ENCODE data around the gene STRA6.

The STRA6 gene

DNA sequence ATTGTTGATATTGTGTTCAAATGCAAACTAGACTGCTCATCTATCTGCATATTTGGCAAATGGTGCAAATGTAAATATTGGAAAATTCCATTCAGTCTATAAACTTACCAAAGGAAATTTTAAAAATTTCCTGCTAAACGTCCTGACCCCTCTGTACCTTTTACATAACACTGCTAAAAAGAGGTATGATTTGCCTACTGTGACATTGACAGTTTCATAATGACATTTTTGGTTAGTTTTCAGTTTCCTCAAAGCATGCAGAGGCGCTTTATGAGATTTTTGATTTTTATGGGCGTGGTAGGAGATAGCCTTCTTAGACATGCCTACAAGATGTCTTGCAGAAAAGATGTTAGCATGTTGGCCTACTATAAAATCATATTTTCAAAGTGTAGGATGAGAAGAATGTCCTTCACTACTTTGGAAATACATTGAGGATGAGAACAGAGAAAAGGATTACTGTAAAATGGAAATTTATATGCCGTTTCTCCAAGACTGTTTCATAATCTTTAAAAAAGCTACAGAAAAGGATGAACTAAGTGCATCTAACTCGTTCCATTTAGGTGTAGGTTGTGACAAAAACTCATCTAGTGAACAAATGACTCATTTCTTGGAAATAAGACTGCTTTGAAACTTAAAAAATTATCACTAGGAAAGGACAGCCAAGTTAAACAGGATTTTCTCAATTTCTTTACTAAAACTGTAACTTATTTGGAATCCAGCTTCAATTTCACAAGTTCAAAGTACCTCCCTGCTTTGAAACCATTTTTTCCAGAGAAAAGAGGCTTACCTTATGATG is 43.5 kb downstream of the STRA6 start:
- DNase-seq, result no peak

DNA sequence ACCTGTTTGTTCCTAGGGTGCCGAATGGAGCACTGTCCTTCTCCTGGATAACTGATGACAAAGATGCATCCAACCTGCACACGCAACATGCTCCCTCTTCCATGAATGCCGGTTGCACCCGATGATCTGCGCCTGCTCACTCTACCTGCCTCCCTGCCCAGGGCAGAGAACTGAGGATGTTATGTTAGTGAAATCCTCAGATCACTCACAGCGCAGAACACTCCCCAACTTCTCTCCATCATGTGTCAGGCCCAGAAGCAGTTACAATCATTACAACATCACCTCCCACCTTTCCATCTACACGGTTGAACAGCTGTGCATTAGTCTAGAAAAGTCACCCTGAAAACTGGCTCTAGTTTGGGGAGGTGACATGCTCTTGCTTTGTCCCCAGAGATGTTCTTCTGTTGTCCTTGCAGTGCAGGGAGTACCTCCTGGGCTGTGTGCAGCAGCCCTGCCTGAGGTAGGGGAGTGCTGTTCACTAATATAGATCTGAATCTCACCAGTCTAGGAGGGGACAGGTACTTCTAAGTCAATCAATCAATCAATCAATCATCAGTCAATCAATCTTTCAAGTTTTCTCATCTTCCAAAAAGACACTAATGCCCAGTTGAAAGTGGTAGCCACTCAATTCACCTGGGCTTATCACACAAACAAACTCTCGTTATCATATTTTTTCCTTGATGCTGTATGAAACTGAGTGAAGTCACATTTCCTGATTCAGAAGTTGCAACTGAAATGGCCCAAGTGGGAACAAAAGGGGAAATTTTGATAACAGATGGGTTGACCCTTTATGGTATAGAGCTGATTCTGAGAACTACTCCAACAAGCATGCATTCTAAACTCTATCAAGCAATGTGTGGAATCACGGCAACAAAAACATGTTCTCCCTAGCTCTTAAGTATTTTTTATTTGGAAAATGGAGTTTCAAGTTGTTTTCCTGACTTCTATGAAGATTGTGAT is 44.4 kb downstream of the STRA6 start:
- no peak for DNase-seq

DNA sequence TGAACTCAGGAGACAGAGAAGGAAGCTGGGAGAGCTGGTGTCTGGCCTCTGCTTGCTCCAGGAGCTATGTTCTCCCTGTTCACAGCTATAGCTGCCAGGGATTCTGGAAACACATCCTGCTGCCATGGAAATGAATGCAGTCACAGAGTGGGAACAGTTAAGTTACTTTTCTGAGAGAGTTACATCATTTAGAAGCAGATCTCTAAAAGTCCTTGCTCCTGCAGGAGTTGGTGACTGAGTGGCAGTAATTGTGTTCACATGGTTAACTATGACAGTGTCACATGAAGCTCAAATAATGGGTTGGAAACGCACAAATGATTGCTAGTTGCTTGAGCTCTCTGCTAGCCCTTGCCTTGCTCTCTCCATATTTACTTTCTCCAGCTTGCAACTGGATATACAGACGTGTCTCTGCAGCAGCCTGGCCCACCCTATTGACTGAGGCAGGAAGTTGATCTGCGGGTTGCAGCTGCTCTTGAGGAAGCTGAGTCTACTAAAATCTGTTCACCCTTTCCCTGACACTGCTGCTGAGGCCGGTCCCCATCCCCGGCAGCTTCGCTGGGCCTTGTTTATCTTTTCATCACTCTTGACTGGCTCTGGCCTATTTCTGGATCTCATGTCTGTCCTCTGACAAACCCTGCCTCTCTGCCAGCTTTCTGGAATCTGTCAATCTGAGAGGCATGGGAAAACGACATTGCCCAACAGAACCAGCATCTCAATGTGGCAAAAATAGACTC is 45.7 kb downstream of the STRA6 start:
- no peak for DNase-seq

DNA sequence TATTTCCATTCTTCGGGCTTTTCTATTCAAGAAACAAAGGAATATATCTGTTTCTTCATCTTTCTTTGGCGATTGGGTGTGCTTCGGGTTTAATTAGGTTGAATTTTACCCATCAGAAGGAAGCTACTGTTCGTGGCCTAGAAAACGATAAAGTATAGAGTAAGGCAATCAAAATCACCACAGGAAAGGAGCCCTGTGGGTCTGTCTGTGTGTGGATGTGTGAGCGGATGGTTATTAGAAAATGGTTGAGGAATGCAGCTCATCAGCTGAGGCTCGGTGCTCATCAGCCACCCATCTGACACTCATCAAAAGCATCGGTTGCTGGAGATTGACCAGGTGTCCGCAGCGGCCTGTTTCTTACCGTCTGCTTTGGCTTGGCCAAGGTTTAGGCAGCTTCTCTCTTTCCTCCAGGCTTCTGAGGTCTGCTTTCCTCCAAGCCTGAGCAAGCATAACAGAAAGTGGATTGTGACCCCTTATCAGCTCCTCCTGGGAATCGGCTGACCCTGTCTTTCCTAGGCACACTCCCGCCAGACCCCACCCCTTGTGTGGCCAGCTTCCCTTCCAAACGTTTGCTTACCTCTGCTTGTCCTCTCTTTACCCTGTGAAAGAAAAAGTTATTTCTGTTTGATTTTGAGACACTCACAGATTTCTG is 46.7 kb downstream of the STRA6 start:
- no peak for DNase-seq

DNA sequence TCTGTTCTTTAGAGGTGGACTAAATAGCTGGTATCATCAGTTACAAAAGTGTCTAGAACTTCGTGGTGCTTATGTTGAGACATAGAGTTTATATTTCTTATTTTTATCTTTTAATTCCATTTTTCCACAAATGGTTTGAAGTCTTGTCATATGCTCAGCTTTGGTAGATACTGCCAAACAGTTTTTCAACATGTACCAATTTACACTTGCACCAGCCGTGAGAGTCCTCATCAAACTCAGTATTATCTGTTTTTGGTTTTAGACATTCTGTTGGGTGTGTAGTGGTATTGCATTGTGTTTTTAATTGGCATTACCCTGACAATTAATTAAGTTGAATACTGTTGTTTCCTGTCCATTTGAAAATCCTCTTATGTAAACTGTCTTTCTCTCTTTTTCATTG is 55.5 kb downstream of the STRA6 start:
- no peak for DNase-seq

DNA sequence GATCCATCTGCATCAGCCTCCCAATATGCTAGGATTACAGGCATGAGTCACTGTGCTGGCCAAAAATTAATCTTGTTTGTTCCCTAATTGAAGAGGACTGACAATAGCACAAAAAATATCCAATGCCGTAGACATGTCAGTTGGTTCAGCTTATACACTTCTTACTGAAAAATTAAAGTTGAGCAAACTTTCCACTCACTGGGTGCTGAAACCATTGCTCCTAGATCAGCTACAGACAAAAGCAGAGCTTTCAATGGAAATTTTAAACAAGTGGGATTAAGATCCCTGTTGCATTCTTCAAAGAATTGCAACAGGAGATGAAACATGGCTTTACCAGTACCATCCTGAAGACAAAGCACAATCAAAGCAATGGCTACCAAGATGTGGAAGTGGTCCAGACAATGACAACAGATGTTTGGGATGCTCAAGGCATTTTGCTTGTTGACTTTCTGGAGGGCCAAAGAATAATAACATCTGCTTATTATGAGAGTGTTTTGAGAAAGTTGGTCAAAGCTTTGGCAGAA is 56.2 kb downstream of the STRA6 start:
- DNase-seq, result no peak

DNA sequence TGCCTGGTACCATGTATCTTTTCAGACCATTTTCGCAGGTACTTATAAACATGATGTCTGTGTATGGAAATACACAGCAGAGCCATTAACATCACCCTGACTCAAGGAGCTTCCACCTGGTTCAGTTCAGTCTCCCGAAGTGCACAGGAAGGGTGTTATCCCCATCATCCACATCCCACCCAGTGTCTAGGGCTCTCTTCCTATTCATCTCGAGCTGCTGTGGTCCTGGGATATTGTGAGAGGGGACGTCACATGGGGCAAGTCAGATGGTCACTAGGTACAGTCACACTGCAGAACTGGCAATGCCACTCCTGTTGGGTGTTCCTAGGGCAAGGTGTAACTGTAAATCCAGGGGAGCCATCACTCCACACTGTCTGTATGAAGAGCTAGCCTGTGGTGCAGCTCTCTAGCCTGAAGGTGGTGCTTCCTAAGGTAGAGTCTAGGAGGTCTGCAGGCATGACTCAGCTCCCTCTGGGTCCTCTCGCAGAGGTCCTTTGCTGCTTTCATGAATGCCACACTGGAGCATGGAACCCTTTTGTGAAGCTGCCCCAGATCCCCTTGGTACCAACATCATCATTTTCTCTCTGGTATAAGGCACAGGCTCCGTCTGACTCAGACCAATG is 58.3 kb downstream of the STRA6 start:
- DNase-seq, result no peak

DNA sequence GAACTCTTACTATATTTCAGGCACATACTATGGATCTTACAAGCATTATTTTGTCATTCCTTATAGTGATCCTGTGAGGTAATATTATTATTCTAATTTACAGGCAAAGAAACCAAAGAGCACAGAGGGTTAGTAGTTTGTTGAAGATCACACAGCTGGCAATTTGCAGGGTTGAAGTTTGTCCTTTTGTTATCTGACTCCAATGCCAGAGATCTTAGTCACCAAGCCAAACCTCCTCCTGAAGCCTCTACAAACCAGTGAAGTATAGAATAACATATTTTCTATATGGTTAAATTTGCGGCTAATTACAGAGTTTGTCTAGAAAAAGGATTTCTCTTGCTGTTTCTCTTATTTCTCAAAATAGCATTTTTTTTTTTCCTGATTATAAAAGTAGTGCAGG is 61.0 kb downstream of the STRA6 start:
- no peak for DNase-seq

DNA sequence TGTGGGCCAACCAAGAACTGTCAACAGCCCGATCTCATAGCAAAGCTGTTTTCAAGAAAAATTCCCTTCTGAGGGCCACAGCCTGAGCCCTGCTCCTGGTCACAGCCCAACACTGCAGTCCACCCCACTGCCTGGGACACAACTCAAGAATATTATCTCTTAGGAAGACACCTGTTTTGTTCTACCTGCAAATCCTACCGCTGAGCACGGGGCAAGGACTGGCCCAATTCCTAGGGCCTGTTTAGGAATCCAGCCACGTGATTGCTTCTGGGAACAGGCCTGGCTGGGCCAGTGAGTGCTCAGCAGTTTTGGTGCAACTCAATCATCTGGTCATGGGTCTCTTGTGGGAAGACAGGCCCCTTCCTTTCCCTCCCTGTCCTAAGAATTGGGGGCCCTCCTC is 63.9 kb downstream of the STRA6 start:
- DNase-seq, result no peak

DNA sequence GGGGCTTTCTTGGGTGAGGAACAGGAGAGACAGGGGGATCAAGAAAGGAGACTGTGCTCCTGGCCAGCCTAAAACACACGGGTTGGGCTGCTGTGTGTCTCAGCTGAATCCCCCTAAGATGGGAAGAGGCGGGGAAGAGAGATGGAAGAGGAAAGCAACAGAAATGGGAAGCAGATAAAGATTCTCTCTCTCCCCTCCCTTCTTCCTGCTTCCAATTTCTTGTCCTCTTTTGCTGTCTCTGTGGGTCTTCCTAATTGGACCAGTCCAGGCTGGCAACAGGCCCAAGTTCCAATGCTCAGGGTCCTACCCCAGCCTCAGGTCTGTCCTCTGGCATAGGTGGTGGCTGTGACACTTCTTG is 65.1 kb downstream of the STRA6 start:
- DNase-seq, result no peak

DNA sequence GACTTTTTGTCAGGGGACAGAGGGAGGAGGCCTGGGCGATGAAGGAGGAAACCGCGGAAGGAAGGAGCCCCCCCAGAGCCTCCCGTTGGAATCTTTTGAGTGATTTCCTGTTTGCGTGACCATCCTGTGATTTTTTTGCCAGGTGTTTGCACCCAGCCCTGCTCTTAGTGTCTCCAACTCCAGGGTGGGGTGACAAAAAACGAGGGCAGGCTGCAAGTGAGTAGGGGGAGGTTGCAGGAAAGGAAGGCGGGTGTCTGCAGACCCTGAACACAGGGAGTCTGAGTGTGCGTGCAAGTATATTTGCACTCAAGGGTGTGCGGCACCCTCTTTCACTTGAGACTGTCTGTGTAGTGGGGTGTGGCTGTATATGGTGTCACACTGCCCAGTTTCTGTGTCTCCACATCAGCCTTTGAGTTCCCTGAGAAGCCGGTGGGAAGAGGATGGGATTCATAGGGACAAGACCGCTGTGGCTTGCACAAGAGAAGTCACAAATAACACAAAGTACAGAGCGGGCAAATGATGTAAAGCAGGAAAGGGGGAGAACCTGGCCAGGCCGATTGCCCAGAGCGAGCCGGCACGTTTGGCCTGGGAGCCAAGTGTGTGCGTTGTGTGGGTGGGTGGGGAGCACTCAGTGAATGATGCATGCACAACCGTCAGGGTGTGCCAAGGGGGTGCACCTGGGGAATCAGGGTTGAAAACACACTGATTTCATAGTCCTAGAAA is 65.6 kb downstream of the STRA6 start:
- DNase-seq, result no peak

DNA sequence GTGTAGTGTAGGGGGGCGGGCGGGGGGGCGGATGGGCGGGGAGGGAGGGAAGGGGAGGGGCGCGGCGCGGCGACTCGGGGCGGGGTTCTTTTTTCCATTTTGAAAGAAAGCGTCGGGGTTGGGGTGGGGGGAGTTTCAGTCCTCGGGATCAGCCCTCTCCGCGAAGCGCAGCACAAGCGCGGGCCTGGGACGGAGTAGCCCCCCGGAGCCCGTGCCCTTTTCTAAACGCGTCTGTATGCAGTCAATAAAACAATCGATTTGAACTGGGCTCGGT is 66.1 kb downstream of the STRA6 start:
- no peak for DNase-seq

DNA sequence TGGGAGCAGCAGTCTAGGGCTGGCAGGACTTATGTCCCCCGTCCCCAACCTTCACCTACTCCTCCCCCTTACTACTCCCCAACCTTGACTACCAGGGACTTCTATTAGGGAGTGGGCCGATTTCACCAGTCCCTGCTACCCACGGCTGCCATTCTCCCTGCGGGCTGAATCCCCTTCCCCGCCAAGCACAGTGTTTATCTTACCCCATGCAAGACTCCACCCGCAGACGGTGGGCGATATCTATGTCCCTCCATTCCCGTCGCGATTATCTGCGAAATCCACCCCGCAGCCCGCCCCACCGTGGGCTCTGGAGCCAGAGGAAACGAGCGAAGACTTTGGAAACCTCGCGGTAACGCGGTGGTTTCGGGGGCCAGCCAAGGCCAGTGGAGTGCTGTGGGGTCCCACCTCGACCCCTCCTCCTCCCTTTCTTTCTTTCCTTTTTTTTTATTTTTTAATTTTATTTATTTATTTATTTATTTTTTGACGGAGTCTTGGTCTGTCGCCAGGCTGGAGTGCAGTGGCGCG is 67.5 kb downstream of the STRA6 start:
- DNase-seq, result no peak

DNA sequence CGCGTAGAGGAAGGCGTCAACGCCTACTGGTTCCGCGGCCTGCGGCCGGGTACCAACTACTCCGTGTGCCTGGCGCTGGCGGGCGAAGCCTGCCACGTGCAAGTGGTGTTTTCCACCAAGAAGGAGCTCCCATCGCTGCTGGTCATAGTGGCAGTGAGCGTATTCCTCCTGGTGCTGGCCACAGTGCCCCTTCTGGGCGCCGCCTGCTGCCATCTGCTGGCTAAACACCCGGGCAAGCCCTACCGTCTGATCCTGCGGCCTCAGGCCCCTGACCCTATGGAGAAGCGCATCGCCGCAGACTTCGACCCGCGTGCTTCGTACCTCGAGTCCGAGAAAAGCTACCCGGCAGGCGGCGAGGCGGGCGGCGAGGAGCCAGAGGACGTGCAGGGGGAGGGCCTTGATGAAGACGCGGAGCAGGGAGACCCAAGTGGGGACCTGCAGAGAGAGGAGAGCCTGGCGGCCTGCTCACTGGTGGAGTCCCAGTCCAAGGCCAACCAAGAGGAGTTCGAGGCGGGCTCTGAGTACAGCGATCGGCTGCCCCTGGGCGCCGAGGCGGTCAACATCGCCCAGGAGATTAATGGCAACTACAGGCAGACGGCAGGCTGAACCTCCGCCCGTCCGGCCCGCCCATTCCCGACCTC is 68.1 kb downstream of the STRA6 start:
- DNase-seq, result no peak

DNA sequence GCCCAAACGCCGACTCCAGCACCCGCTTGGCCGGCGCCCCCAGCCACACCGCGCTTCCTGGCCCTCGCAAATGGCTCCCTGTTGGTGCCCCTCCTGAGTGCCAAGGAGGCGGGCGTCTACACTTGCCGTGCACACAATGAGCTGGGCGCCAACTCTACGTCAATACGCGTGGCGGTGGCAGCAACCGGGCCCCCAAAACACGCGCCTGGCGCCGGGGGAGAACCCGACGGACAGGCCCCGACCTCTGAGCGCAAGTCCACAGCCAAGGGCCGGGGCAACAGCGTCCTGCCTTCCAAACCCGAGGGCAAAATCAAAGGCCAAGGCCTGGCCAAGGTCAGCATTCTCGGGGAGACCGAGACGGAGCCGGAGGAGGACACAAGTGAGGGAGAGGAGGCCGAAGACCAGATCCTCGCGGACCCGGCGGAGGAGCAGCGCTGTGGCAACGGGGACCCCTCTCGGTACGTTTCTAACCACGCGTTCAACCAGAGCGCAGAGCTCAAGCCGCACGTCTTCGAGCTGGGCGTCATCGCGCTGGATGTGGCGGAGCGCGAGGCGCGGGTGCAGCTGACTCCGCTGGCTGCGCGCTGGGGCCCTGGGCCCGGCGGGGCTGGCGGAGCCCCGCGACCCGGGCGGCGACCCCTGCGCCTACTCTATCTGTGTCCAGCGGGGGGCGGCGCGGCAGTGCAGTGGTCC is 68.7 kb downstream of the STRA6 start:
- no peak for DNase-seq

DNA sequence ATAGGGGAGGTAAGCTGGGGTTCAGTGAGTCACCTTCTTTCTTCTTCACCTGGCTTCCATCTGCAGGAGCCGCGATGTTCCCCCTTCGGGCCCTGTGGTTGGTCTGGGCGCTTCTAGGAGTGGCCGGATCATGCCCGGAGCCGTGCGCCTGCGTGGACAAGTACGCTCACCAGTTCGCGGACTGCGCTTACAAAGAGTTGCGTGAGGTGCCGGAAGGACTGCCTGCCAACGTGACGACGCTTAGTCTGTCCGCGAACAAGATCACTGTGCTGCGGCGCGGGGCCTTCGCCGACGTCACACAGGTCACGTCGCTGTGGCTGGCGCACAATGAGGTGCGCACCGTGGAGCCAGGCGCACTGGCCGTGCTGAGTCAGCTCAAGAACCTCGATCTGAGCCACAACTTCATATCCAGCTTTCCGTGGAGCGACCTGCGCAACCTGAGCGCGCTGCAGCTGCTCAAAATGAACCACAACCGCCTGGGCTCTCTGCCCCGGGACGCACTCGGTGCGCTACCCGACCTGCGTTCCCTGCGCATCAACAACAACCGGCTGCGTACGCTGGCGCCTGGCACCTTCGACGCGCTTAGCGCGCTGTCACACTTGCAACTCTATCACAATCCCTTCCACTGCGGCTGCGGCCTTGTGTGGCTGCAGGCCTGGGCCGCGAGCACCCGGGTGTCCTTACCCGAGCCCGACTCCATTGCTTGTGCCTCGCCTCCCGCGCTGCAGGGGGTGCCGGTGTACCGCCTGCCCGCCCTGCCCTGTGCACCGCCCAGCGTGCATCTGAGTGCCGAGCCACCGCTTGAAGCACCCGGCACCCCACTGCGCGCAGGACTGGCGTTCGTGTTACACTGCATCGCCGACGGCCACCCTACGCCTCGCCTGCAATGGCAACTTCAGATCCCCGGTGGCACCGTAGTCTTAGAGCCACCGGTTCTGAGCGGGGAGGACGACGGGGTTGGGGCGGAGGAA is 69.6 kb downstream of the STRA6 start:
- DNase-seq, result no peak

DNA sequence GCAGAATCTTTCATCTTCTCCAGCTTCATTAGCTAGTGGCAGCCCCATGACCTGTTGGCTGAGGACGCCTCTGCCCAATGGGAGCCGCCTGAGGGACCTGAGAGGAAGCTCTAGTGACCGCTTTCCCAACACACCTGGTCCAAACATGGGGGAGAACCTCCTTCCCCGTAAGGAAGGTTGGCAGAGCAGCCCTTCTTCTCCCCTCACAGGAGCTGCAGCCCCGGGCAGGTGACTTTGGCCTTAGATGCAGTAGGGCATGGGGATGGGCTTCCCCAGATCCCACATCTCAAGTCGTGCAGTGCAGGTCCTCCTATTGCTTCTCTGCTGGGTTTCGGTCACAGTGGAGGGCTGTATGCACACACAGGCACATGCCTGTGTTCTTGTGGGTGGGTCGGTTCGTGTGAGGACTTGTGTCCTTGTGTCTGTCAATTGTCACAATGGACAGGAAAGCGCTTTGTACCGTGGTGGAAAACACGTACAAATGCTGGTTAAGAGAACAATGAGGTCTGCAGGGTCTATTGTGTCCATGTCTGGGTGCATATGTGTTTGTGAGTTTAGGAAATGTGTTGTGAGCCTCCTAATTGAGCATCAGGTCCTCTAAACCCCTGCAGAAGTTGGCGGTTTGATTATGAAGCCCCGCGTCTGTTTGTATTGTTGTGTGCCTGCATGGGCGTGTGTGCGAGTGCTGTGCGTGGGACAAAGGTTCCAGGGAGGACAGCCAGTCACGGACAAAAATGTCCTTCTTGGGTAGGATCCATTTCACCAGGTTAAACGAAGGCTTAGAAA is 70.8 kb downstream of the STRA6 start:
- no peak for DNase-seq
